Measurements from ENCODE around the gene STN1. TPM values are rescaled to one million over a fixed set of nuclear protein-coding genes. Genes with fewer than 3 reads are reported as not detected.

The STN1 gene
- polyA plus RNA-seq, 1 of the 3 experiments (the other 2 are of a cell fraction), result 22.1 TPM

- H3K9me3 ChIP-seq, result no peaks in the 10 kb centered on the region
- CTCF ChIA-PET, result interaction anchor here (2.0 kb wide), 1 partner anchor 10 kb away, joined by 10 read pairs; no protein-coding TSS in a partner anchor
These were observed 22.4 kb downstream of the STN1 start for GRCh38 chr10:103895411-103896186.

GRCh38 chr10:103894441-103894864 lies 23.5 kb downstream of the STN1 start:
- peaks cover 28 to 42% of the 10 kb centered on the region in 2 experiments for H3K36me3 ChIP-seq (replicated peaks in 1 of 2; ENCODE audit: control insufficient read depth in 1 of 2, insufficient read depth in 2 of 2, low read length in 1 of 2)
- H3K9me3 ChIP-seq, result no peaks in the 10 kb centered on the region
- 61% methylated on average over 4 of the region's 4 CpGs for WGBS (ENCODE audit: low lambda C conversion rate)
- H3K9ac ChIP-seq, result 0 out of 2 replicates have a peak overlapping the region, but pooled peaks have one; percentile 8
- H4K20me1 ChIP-seq (ENCODE audit: insufficient read depth), result no peaks in the 10 kb centered on the region
- H2AFZ ChIP-seq (ENCODE audit: low read depth), result no peak overlapping the region
- peaks cover 10% of the 10 kb centered on the region for H3F3A ChIP-seq (replicated peaks; ENCODE audit: insufficient read depth)
- no peak for DNase-seq
- H3K27ac ChIP-seq (ENCODE audit: low read depth in 2 of 2, low read length in 1 of 2), result peak overlapping the region; percentile 31 to 80; a peak in 3 of 4 replicates
- H3K4me3 ChIP-seq (ENCODE audit: low read depth in 2 of 2, low read length in 1 of 2), result no peak overlapping the region
- ChIA-PET POLR2A (no interaction called here), CTCF (interaction anchor here (1.5 to 2.0 kb wide), 3 partner anchors 9 to 228 kb away, joined by 6 to 10 read pairs (median 8); partner anchors contain the start of gene SFR1)
- TF ChIP-seq TAF1 (IDR thresholded peaks at IDR 0.05; ENCODE audit: borderline replicate concordance, low read depth, low read length), result no peak
- no peak for TF ChIP-seq FOSL2 (IDR thresholded peaks at IDR 0.05; ENCODE audit: borderline replicate concordance, low read depth)
- TF ChIP-seq EP300 (IDR thresholded peaks at IDR 0.05; ENCODE audit: borderline replicate concordance in 1 of 2, low read depth in 1 of 2, low read length in 1 of 2), result no peak
- no peak for TF ChIP-seq TEAD4 (IDR thresholded peaks at IDR 0.05; ENCODE audit: borderline replicate concordance, insufficient read depth)
- H3K4me1 ChIP-seq (ENCODE audit: control insufficient read depth in 1 of 2, insufficient read depth in 2 of 2, low read depth in 1 of 2, low read length in 1 of 2), result peaks cover 0 to 22% of the 10 kb centered on the region in 2 experiments
- H3K27me3 ChIP-seq (ENCODE audit: insufficient read depth), result no peaks in the 10 kb centered on the region
- peak overlapping the region; percentile 36; the same call in 1 of the 2 replicates for H3K4me2 ChIP-seq
- no peaks in the 10 kb centered on the region for H3K79me2 ChIP-seq (ENCODE audit: insufficient read depth)
- H3K9me2 ChIP-seq, result no peaks in the 10 kb centered on the region

More at GRCh38 chr10:103895411-103896186, 22.4 kb downstream of the STN1 start:
- no peak for DNase-seq
- Histone ChIP-seq H3F3A (replicated peaks; ENCODE audit: insufficient read depth) (peaks cover 10% of the 10 kb centered on the region), H3K4me1 (ENCODE audit: control insufficient read depth in 1 of 2, insufficient read depth in 2 of 2, low read depth in 1 of 2, low read length in 1 of 2) (peaks cover 0 to 22% of the 10 kb centered on the region in 2 experiments), H3K4me3 (ENCODE audit: low read depth in 2 of 2, low read length in 1 of 2) (no peak overlapping the region), H3K36me3 (replicated peaks in 1 of 2; ENCODE audit: control insufficient read depth in 1 of 2, insufficient read depth in 2 of 2, low read length in 1 of 2) (peaks cover 32 to 48% of the 10 kb centered on the region in 2 experiments), H3K9me2 (no peaks in the 10 kb centered on the region), H3K9ac (0 out of 2 replicates have a peak overlapping the region, but pooled peaks have one; percentile 8), H4K20me1 (ENCODE audit: insufficient read depth) (no peaks in the 10 kb centered on the region), H2AFZ (ENCODE audit: low read depth) (no peak overlapping the region), H3K79me2 (ENCODE audit: insufficient read depth) (no peaks in the 10 kb centered on the region), H3K27ac (ENCODE audit: low read depth in 2 of 2, low read length in 1 of 2) (peak overlapping the region; percentile 39 to 80), H3K27me3 (ENCODE audit: insufficient read depth) (no peaks in the 10 kb centered on the region), H3K4me2 (peak overlapping the region; percentile 36; the same call in 1 of the 2 replicates)
- POLR2A ChIA-PET, result no interaction called here
- WGBS (ENCODE audit: low lambda C conversion rate), result 63% methylated on average over 9 of the region's 9 CpGs
- TF ChIP-seq EZH2phosphoT487 (IDR thresholded peaks at IDR 0.05; ENCODE audit: borderline replicate concordance, low read depth), result no peak
- no peak for TF ChIP-seq RCOR1 (IDR thresholded peaks at IDR 0.05; ENCODE audit: low read length)
- TF ChIP-seq TCF12 (IDR thresholded peaks at IDR 0.05), result peak; percentile 67; the same call in 1 of the 2 replicates

- peaks cover 10% of the 10 kb centered on the region for H3F3A ChIP-seq (replicated peaks; ENCODE audit: insufficient read depth)
- no peak overlapping the region for H3K4me3 ChIP-seq (ENCODE audit: low read depth in 2 of 2, low read length in 1 of 2)
- no peaks in the 10 kb centered on the region for H3K79me2 ChIP-seq (ENCODE audit: insufficient read depth)
- H3K4me2 ChIP-seq, result no peak overlapping the region
- CTCF ChIA-PET, result interaction anchor here (1.5 to 2.0 kb wide), 4 partner anchors 8 to 229 kb away, joined by 6 to 10 read pairs (median 7); partner anchors contain the start of gene SFR1
- H3K4me1 ChIP-seq (ENCODE audit: control insufficient read depth in 1 of 2, insufficient read depth in 2 of 2, low read depth in 1 of 2, low read length in 1 of 2), result peaks cover 0 to 26% of the 10 kb centered on the region in 2 experiments
- H3K9ac ChIP-seq, result no peak overlapping the region
- no peak overlapping the region for H2AFZ ChIP-seq (ENCODE audit: low read depth)
- no peaks in the 10 kb centered on the region for H3K27me3 ChIP-seq (ENCODE audit: insufficient read depth)
- peak overlapping the region in 1 of 2 experiments; percentile 80; a peak in 3 of 4 replicates for H3K27ac ChIP-seq (ENCODE audit: low read depth in 2 of 2, low read length in 1 of 2)
- no peaks in the 10 kb centered on the region for H4K20me1 ChIP-seq (ENCODE audit: insufficient read depth)
- no peaks in the 10 kb centered on the region for H3K9me3 ChIP-seq
- H3K36me3 ChIP-seq (replicated peaks in 1 of 2; ENCODE audit: control insufficient read depth in 1 of 2, insufficient read depth in 2 of 2, low read length in 1 of 2), result peaks cover 27 to 39% of the 10 kb centered on the region in 2 experiments
- 83% methylated on average over 2 of the region's 2 CpGs for WGBS (ENCODE audit: low lambda C conversion rate)
- POLR2A ChIA-PET, result no interaction called here
- no peak for TF ChIP-seq CHD2 (IDR thresholded peaks at IDR 0.05; ENCODE audit: low read length, partially characterized antibody)
- TF ChIP-seq POLR2AphosphoS5 (IDR thresholded peaks at IDR 0.05; ENCODE audit: low read depth, low read length), result no peak
- no peak for TF ChIP-seq ZBTB33 (IDR thresholded peaks at IDR 0.05; ENCODE audit: borderline replicate concordance, low read depth)
- no peak for TF ChIP-seq YY1 (IDR thresholded peaks at IDR 0.05; ENCODE audit: low read depth)
- no peak for TF ChIP-seq RAD21 (IDR thresholded peaks at IDR 0.05; ENCODE audit: low read length)
- TF ChIP-seq, protein P1, sequence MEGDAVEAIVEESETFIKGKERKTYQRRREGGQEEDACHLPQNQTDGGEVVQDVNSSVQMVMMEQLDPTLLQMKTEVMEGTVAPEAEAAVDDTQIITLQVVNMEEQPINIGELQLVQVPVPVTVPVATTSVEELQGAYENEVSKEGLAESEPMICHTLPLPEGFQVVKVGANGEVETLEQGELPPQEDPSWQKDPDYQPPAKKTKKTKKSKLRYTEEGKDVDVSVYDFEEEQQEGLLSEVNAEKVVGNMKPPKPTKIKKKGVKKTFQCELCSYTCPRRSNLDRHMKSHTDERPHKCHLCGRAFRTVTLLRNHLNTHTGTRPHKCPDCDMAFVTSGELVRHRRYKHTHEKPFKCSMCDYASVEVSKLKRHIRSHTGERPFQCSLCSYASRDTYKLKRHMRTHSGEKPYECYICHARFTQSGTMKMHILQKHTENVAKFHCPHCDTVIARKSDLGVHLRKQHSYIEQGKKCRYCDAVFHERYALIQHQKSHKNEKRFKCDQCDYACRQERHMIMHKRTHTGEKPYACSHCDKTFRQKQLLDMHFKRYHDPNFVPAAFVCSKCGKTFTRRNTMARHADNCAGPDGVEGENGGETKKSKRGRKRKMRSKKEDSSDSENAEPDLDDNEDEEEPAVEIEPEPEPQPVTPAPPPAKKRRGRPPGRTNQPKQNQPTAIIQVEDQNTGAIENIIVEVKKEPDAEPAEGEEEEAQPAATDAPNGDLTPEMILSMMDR (IDR thresholded peaks at IDR 0.05), result no peak
- TF ChIP-seq TEAD4 (IDR thresholded peaks at IDR 0.05; ENCODE audit: borderline replicate concordance, insufficient read depth), result no peak
- no peak for TF ChIP-seq RFX5 (IDR thresholded peaks at IDR 0.05; ENCODE audit: low read length)
- TF ChIP-seq ELF1 (IDR thresholded peaks at IDR 0.05), result no peak
- DNase-seq, result no peak
- no peaks in the 10 kb centered on the region for H3K9me2 ChIP-seq
These were observed 24.2 kb downstream of the STN1 start for GRCh38 chr10:103893817-103894216.
